A673 (cell line): ENCODE measurements around the gene VPS51. TPM values are rescaled to one million over a fixed set of nuclear protein-coding genes. Genes with fewer than 3 reads are reported as not detected.

Experiments used
- BruUV-seq: library from RNA; stranded (reverse); fragments of 400-500 nt; replicated peaks from 2 replicates; lab custom pipeline; 2021; lab: Mats Ljungman, UMichigan
- CTCF ChIA-PET: fragments of 300-600 bp; sonication (Branson Sonifier 250); formaldehyde crosslinking; loops from one replicate; lab custom pipeline; 2022; ENCODE audit warnings: antibody characterized with exemption; lab: Charles Lee
- POLR2A ChIA-PET: fragments of 300-600 bp; sonication (Branson Sonifier 250); formaldehyde crosslinking; loops from one replicate; lab custom pipeline; 2022; ENCODE audit warnings: antibody characterized with exemption; ENCODE audit not compliant: low non-redundant PET; lab: Charles Lee
- DNase-seq: peaks from one replicate; pipeline ENCODE4 v3.0.0-alpha.2; 2015; ENCODE audit warnings: low spot score
- H3K27ac ChIP-seq: fragments of 200-600 bp; sonication (generic); 2 replicates; pipeline ENCODE4 v1.5.1; 2016; ENCODE audit warnings: mixed run types, low read depth, mild to moderate bottlenecking, mixed read lengths, antibody characterized with exemption, low read length; ENCODE audit not compliant: poor library complexity, severe bottlenecking
- H3K27me3 ChIP-seq: fragments of 200-600 bp; sonication (generic); replicated peaks from 2 replicates; pipeline ENCODE4 v1.6.1; 2017; ENCODE audit warnings: mixed run types, low read depth, mild to moderate bottlenecking, mixed read lengths, antibody characterized with exemption, low read length; ENCODE audit not compliant: insufficient read depth, poor library complexity
- H3K36me3 ChIP-seq: fragments of 200-600 bp; sonication (generic); 2 replicates; pipeline ENCODE4 v1.6.1; 2016; ENCODE audit warnings: mixed run types, mild to moderate bottlenecking, mixed read lengths, antibody characterized with exemption, low read length; ENCODE audit not compliant: insufficient read depth, poor library complexity, severe bottlenecking
- H3K4me1 ChIP-seq: fragments of 200-600 bp; sonication (generic); 2 replicates; pipeline ENCODE4 v1.6.1; 2017; ENCODE audit warnings: mixed run types, mild to moderate bottlenecking, mixed read lengths, antibody characterized with exemption, low read length; ENCODE audit not compliant: insufficient read depth, poor library complexity, severe bottlenecking
- H3K4me3 ChIP-seq: fragments of 200-600 bp; sonication (generic); 2 replicates; pipeline ENCODE4 v1.5.1; 2016; ENCODE audit warnings: low read depth, mixed run types, mild to moderate bottlenecking, mixed read lengths, low read length; ENCODE audit not compliant: poor library complexity, severe bottlenecking
- H3K9me3 ChIP-seq: fragments of 200-600 bp; sonication (generic); 2 replicates; pipeline ENCODE4 v1.6.1; 2016; ENCODE audit warnings: mixed run types, low read depth, mild to moderate bottlenecking, mixed read lengths, antibody characterized with exemption, low read length; ENCODE audit not compliant: poor library complexity, severe bottlenecking
- CTCF ChIP-seq: fragments of 300-800, 200-600 bp; sonication (generic); conservative IDR thresholded peaks from 2 replicates; pipeline ENCODE4 v1.5.1; 2017; ENCODE audit warnings: low read depth, mild to moderate bottlenecking, antibody characterized with exemption, low read length, moderate library complexity, mixed read lengths
- EZH2 ChIP-seq: fragments of 200-600 bp; sonication (generic); IDR thresholded peaks from 2 replicates; pipeline ENCODE4 v1.6.1; 2017; ENCODE audit warnings: borderline replicate concordance, low read depth, mild to moderate bottlenecking, mixed read lengths, antibody characterized with exemption, low read length; ENCODE audit not compliant: poor library complexity, severe bottlenecking
- intact Hi-C: fragments of 100-400 bp; cut with micrococcal nuclease; formaldehyde crosslinking; loops from one replicate; pipeline ENCODE4 v1.10.0; 2022; ENCODE audit not compliant: unreplicated experiment
- total RNA-seq: library from RNA; stranded (reverse); gene quantifications from 2 replicates; pipeline ENCODE4 v1.2.3, GENCODE V29; 2021

VPS51 gene
- total RNA-seq, 1 experiment from 2014 or later, result 125 TPM

- no TSS peak for BruUV-seq
- H3K4me1 ChIP-seq, result peaks cover 8% of the 10 kb centered on the region
- no peak overlapping the region for H3K4me3 ChIP-seq
- ChIA-PET CTCF (no interaction called here), POLR2A (no interaction called here)
- H3K27ac ChIP-seq, result no peak overlapping the region
- no peak for DNase-seq
- no peaks in the 10 kb centered on the region for H3K9me3 ChIP-seq
- intact Hi-C loops, result no loop called here
- peaks cover 79% of the 10 kb centered on the region for H3K36me3 ChIP-seq
- no peak for TF ChIP-seq CTCF
- no peak for TF ChIP-seq EZH2
- H3K27me3 ChIP-seq, result no peaks in the 10 kb centered on the region
Measured at GRCh38 chr11:65128182-65129145, 32.5 kb downstream of the VPS51 start.

GRCh38 chr11:65129649-65130441, 33.8 kb downstream of the VPS51 start:
- H3K27me3 ChIP-seq, result no peaks in the 10 kb centered on the region
- BruUV-seq, result no TSS peak
- ChIA-PET CTCF (no interaction called here), POLR2A (no interaction called here)
- TF ChIP-seq EZH2, result no peak
- no peak for TF ChIP-seq CTCF
- H3K4me3 ChIP-seq, result no peak overlapping the region
- DNase-seq, result no peak
- peaks cover 74% of the 10 kb centered on the region for H3K36me3 ChIP-seq
- H3K4me1 ChIP-seq, result peaks cover 9% of the 10 kb centered on the region
- no peaks in the 10 kb centered on the region for H3K9me3 ChIP-seq
- no peak overlapping the region for H3K27ac ChIP-seq
- intact Hi-C loops, result no loop called here

GRCh38 chr11:65130631-65131416, 34.8 kb downstream of the VPS51 start:
- BruUV-seq, result no TSS peak
- CTCF ChIA-PET, result interaction anchor here (0.6 kb wide), 2 partner anchors 8 to 201 kb away, joined by 4 to 7 read pairs; no protein-coding TSS in a partner anchor

More at GRCh38 chr11:65130631-65131416, 34.8 kb downstream of the VPS51 start:
- no peak overlapping the region for H3K27ac ChIP-seq
- peaks cover 15% of the 10 kb centered on the region for H3K4me1 ChIP-seq
- POLR2A ChIA-PET, result no interaction called here
- no peak overlapping the region for H3K4me3 ChIP-seq
- no peaks in the 10 kb centered on the region for H3K27me3 ChIP-seq
- H3K36me3 ChIP-seq, result peaks cover 64% of the 10 kb centered on the region
- DNase-seq, result no peak
- H3K9me3 ChIP-seq, result no peaks in the 10 kb centered on the region
- no peak for TF ChIP-seq EZH2
- no peak for TF ChIP-seq CTCF
- intact Hi-C loops, result no loop called here
